ENCODE results near the gene PCDH11Y. TPM values are rescaled to one million over a fixed set of nuclear protein-coding genes. Genes with fewer than 3 reads are reported as not detected.
"Not testable (repeated sequence)": the region's sequence is repeated elsewhere in the genome, so short reads cannot be mapped to it uniquely, and the experiment has no call there.

PCDH11Y gene, protein sequence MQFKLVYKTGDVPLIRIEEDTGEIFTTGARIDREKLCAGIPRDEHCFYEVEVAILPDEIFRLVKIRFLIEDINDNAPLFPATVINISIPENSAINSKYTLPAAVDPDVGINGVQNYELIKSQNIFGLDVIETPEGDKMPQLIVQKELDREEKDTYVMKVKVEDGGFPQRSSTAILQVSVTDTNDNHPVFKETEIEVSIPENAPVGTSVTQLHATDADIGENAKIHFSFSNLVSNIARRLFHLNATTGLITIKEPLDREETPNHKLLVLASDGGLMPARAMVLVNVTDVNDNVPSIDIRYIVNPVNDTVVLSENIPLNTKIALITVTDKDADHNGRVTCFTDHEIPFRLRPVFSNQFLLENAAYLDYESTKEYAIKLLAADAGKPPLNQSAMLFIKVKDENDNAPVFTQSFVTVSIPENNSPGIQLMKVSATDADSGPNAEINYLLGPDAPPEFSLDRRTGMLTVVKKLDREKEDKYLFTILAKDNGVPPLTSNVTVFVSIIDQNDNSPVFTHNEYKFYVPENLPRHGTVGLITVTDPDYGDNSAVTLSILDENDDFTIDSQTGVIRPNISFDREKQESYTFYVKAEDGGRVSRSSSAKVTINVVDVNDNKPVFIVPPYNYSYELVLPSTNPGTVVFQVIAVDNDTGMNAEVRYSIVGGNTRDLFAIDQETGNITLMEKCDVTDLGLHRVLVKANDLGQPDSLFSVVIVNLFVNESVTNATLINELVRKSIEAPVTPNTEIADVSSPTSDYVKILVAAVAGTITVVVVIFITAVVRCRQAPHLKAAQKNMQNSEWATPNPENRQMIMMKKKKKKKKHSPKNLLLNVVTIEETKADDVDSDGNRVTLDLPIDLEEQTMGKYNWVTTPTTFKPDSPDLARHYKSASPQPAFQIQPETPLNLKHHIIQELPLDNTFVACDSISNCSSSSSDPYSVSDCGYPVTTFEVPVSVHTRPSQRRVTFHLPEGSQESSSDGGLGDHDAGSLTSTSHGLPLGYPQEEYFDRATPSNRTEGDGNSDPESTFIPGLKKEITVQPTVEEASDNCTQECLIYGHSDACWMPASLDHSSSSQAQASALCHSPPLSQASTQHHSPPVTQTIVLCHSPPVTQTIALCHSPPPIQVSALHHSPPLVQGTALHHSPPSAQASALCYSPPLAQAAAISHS (N-terminal part only)
- not detected in 2 replicates for total RNA-seq (2014; rRNA removed; shearing (Covaris generic))

DNA sequence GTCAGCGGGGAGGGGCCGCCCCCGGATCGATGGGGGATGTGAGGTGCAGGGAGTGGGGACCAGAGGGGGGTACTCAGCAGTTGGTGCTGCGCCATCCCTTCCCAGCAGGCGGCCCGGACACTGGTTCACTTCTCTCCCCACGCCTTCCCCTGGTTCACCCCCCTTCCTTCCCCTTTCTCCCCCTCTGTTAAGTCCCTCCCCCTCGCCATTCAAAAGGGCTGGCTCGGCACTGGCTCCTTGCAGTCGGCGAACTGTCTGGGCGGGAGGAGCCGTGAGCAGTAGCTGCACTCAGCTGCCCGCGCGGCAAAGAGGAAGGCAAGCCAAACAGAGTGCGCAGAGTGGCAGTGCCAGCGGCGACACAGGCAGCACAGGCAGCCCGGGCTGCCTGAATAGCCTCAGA lies at the start of gene PCDH11Y:
PCDH11Y (plus strand) TSS at position 240 of the 400 bp plus-strand sequence. CDS start 56,804 bp downstream, outside the sequence.
- DNase-seq (ENCODE audit: low spot score); in situ Hi-C loops (cut with HindIII; ENCODE audit: low sequenced_read_pairs): not testable (repeated sequence)

DNA sequence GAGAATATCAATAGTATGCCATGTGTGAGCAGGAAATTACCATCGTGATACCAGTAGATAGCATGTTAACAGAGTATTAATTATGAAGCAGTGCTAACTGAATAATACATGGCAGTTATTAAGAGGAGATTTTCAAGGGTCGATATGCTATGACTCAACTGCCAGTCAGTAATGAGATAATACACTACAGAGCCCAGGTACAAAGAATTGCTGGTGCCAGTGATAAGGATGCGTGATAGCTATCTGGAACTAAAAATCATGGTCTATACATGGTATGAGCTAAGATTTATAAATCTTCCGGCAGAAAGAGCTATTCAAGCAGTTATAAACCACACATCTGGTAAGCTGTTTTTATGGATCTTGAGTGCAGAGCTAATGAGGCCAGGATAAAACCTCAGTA lies 32.2 kb upstream of the PCDH11Y start:
- in situ Hi-C loops (cut with HindIII; ENCODE audit: low sequenced_read_pairs); DNase-seq (ENCODE audit: low spot score): not testable (repeated sequence)

DNA sequence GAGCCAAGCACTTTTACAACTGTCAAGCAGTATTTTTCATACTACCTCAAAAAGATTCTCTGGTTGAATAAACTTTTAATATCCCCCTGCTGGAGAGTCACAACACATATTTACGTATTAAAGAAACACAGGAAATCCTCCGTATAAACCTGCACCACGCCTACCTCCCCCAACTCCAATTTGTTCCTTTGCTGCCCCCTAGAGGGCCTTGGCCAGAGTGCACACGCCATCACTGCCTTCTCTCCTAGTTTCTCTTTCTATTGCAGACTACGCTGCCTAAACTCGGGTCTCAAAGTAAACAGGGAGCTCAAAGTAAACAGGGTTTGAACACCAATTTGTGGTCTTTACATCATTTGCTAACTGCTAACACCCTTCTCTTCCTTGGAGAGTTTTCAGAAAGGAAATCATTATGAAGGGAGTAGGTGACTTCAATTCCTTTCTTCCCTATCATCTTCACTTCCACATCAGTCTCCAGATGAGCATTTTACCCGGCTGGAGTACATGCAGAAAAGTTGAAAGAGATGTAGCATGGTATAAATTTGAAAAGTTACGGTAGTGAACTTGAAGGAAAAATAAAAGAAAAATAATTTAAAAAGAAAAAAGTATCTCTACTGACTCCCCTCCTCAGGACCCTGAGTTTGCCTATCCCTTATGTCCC lies 8.2 kb upstream of the PCDH11Y start:
- in situ Hi-C loops (cut with HindIII; ENCODE audit: low sequenced_read_pairs); DNase-seq (ENCODE audit: low spot score): not testable (repeated sequence)

DNA sequence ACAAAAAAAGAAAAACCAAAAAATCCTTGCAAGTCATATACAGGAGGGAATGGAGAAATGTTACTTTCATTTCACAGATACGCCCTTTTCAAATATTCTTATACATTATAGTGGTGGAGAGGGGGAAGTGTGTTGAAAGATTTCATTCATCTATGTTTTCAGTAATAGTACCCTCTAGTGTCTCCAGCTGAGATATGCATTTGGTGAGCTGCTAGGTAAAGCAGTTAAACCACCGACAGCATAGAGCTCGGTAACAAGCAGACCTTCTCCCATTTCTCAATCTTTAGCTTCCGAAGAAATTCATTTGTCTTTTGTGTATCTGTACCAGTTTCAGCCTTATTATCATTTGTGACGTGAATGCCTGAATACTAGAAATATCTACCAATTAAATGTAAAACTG lies 5.2 kb upstream of the PCDH11Y start:
- DNase-seq (ENCODE audit: low spot score); in situ Hi-C loops (cut with HindIII; ENCODE audit: low sequenced_read_pairs): not testable (repeated sequence)

DNA sequence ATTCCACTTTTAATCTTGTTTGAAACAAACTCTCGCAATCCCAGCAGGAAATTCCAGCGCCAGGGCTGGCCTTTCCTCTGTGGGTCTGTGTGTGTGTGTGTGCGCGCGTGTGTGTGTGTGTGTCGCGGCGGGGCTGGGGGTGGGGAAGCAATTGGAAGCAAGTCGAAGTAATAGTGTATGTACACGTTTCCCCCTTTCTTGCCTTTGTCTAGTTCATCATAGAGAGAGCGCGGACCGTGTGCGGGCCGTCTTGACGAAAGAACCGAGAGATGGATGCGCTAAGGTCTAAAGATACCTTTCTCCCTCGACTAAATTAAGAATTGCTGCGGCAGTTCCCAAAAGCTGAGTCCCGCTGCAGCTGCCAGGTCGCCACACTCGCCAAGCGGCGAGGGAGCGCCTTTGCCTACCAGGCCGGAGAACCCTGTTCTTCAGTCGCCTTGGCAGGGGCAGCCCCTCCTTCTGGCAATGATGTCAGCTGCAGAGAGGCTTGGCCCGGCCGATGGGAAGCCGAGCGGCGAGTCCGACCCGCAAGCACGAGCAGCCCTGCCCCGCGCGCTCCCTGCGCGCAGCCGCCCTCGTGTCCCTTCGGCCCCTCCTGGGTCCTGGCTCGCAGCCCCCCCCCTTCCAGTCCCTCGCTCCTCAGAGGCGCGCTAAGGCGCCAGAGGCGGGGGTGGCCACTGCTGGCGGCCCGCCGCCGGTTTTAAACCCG lies 2.5 kb downstream of the PCDH11Y start:
- DNase-seq (ENCODE audit: low spot score); in situ Hi-C loops (cut with HindIII; ENCODE audit: low sequenced_read_pairs): not testable (repeated sequence)

DNA sequence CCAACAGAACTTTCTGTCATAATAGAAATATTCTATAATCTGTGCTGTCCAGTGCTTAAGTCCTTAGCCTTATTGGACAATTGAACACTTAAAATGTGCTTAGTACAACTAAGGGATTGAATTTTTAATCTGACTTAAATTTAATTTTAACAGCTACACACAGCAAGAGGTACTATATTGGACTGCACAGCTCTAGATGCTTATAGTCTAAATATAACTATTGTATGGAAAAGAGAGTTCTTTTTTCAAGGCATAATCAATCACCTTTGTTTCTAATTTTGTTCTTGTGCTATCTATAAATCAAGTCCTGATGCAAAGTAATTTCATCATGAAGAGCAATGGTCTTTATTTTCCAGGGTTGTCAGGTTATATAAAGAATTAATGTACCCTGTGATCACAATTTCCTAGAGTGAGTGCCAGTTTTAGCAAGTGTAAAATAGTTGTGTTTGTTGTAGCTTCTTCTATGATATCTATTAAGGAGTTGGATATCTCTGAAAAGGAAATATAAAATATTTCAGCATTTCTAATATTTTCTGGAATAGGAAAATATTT lies 39.0 kb downstream of the PCDH11Y start:
- in situ Hi-C loops (cut with HindIII; ENCODE audit: low sequenced_read_pairs); DNase-seq (ENCODE audit: low spot score): not testable (repeated sequence)

DNA sequence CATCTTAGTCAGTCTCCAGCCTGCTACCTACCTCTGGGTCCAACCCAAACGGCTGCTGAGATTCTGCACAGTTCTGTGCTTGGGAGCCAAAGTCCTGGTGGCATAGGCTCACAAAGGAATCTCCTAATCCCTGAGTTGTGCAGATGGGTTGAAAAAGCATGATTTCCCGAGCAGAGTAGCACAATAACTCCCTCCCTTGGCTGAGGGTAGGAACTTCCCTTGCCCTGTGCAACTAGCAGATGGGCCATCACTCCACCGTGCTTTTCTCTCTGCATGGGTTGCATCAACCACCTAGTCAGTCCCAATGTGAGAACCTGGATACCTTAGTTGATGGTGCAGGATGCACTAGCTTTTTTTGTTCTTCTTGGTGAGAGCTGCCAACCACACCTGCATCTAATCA lies 82.9 kb downstream of the PCDH11Y start:
- DNase-seq (ENCODE audit: low spot score); in situ Hi-C loops (cut with HindIII; ENCODE audit: low sequenced_read_pairs): not testable (repeated sequence)

DNA sequence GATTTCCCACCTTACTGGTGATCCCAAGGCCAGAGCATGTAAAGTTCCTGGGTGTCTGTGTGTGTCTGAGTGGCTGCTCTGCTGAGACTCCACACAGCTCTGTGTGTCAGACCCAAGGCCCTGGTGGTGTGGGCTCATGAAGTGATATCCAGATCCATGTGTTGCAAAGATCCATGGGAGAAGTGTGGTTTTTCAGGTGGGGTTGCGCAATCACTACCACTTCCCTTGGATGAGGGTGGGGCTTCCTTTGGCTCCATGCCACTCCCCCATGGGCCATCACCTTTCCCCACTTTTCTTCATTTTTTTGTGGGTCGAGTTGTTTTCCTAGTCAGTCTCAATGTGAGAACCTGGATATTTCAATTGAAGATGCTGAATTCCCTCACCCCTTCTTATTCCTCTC lies 182.9 kb downstream of the PCDH11Y start:
- in situ Hi-C loops (cut with HindIII; ENCODE audit: low sequenced_read_pairs); DNase-seq (ENCODE audit: low spot score): not testable (repeated sequence)

DNA sequence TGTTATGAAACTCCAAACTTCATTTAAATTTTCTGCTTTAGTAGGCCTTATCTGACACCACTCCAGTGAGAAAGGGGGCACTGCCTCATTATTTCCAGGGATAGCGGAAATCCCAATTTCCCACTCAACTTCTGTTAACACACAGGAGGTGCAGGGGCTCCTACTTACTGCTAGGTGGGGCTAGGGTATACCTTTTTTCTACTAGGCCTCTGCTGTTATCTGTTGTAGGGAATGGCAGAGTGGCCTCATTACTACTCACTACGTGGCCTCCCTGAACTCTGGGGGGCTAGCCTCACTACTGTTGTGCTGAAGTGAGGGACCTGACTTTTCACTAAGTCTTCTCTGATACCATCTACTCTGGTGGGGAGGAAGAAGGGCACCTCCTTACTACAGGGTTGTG lies 215.0 kb downstream of the PCDH11Y start:
- DNase-seq (ENCODE audit: low spot score); in situ Hi-C loops (cut with HindIII; ENCODE audit: low sequenced_read_pairs): not testable (repeated sequence)

DNA sequence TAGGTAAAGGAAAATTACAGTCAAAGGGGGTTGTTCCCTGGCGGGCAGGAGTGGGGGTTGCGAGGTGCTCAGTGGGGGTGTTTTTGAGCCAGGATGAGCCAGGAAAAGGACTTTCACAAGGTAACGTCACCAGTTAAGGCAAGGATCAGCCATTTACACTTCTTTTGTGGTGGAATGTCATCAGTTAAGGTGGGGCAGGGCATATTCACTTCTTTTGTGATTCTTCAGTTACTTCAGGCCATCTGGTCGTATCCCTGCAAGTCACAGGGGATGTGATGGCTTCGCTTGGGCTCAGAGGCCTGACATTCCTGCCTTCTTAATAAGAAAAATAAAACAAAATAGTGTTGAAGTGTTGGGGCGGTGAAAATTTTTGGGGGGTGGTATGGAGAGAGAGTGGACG lies 324.8 kb downstream of the PCDH11Y start:
- in situ Hi-C loops (cut with HindIII; ENCODE audit: low sequenced_read_pairs); DNase-seq (ENCODE audit: low spot score): not testable (repeated sequence)

DNA sequence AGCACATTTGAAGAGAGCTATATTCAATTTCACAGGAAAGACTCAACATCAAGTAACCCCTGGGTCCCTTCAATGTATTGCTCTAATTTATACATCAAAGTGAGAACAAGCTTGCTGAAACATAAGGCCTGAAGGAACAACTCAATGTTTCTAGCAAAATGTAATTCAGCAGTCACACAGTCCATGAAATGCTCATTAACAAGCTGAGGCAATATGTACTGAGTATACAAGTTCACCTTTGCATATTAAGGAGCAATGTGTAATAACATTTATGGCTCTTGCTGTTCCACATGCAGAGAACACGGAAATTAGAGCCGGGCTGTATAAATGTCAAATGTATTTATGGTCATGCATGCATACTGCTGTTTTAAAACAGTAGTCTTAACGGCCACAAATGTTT lies 342.1 kb downstream of the PCDH11Y start:
- in situ Hi-C loops (cut with HindIII; ENCODE audit: low sequenced_read_pairs); DNase-seq (ENCODE audit: low spot score): not testable (repeated sequence)

DNA sequence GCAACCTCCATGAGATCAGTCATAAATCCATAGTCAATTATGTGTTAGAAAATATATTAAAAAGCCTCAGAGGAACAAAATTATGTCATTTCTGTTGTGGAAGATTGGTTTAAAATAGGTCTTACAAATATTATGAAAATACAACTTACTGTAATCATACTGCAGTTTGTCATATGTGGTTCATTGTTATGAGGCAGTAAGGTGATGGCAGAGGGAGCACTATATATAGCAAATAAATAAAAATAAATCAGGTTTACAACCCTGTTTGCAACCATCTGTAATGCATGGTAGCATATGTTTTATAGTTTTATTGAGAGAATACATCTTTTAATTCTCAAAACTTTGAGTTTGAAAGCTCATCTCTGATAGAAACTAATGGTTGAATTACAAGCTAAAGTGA lies 543.6 kb downstream of the PCDH11Y start:
- in situ Hi-C loops (cut with HindIII; ENCODE audit: low sequenced_read_pairs); DNase-seq (ENCODE audit: low spot score): not testable (repeated sequence)

DNA sequence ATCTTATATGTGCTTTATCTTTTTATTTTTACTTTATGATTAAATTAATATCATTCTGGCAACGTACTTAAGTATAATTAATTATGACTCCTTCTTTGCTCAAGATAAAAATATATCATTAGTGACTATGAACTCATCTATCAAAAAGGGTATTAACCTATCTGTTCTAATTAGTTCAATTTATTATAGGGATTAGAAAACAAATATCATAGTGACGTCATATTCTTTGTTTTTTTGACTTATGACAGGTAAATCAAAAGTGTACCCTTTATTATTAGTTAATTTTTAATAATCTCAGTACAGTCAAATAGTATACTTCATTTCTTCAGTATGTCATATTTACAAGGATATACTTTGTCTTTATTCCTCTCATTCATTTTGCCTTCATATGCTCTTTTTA lies 638.5 kb downstream of the PCDH11Y start:
- in situ Hi-C loops (cut with HindIII; ENCODE audit: low sequenced_read_pairs); DNase-seq (ENCODE audit: low spot score): not testable (repeated sequence)

DNA sequence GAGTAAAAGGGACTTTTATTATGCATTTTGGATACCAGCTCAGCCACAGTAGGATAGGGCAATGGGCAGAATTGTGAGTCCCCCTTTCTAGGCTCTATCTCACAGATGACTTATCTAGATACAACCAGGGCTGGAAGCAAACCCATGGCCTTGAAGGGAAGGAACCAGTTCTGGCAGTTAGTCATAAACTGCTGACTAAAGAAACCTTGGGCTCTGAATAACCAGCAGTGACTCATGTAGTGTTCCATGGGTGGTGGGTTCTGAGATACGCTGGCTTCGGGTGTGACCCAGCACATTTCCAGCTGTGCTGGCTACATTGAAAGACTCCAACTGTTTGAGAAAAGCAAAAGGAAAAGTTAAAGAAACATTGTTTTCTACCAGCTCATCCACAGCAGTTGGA lies 679.2 kb downstream of the PCDH11Y start:
- DNase-seq (ENCODE audit: low spot score); in situ Hi-C loops (cut with HindIII; ENCODE audit: low sequenced_read_pairs): not testable (repeated sequence)

DNA sequence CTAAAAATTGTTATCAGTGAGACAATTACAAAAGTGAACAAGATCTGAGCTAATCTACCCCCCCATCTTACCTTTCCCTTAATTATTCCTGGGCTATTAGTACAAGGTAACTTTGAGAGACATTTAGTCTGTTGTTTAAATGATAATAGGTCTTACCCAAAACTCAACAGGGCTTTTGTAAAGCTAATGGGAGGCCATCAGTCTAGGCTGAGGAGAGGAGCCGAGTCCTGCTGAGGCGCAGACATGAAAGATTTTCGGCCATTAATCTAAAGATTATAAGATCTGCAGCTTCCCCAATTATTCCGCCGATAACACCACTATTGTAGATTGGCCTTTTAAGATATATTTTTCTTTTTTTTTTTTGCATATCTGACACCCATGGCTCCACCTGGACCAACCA lies 708.6 kb downstream of the PCDH11Y start:
- in situ Hi-C loops (cut with HindIII; ENCODE audit: low sequenced_read_pairs), result not testable (repeated sequence)

DNA sequence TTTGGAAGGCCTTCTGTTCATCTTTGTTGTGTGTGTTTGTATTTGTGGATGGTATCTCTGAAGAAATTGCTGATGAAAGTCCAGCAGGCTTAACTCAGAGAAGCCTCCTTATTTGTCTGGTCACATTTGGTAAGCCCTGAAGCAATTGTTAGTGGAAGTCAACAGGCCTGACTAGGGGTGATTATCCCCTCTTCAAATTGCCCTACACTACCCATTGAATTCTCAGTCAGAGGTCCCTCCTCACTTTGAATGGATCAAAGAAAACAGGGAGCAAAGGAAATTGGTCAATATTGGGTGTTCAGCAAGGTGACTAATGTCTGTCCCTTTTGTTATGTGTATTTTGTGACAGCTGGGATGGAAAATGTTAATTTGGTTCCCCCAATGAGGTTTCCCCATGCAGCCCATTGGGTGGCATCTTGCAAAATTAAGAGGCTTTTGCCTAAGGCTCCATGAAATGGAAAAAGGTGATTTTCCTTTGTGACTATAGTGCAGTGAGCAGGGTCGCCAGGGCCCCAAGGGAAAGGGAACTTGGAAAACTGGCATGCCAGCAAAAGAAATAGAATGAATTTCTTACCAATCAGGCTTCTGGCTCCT lies 709.8 kb downstream of the PCDH11Y start:
- in situ Hi-C loops (cut with HindIII; ENCODE audit: low sequenced_read_pairs); DNase-seq (ENCODE audit: low spot score): not testable (repeated sequence)

More for the DNA sequence above, 708.6 kb downstream of the PCDH11Y start:
- not testable (repeated sequence) for DNase-seq (ENCODE audit: low spot score)

DNA sequence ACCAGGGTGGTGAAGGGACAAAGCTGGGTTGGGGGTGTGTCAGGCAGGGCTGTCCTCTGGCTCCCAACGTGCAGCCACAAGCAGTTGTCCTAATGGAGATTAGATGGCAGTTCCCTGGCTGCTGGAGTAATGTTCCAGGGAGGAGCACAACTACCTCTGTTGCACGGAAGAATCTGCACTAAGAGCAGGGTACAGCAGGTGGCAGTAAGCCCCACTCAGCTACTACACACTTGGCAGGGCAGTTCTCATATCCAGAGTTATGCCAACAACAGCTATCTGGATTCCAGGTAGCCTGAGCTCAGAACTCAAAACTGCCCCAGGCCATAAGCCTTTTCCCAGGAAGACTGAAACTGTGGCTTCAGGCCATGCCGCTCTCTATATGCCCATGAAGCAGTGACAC lies 761.3 kb downstream of the PCDH11Y start:
- DNase-seq (ENCODE audit: low spot score); in situ Hi-C loops (cut with HindIII; ENCODE audit: low sequenced_read_pairs): not testable (repeated sequence)

Measured in G401 (cell line).